GM18511 (cell line): ENCODE data around the gene SDK2.
A peak's percentile ranks its signal among the peaks of the same experiment; 100 is the strongest.

Experiments
- ATAC-seq: cut with Tn5 transposase; IDR thresholded peaks from one replicate; pipeline ENCODE4 v1.9.1; 2021; ENCODE audit warnings: mild to moderate bottlenecking, moderate library complexity; ENCODE audit not compliant: unreplicated experiment

Gene SDK2

DNA sequence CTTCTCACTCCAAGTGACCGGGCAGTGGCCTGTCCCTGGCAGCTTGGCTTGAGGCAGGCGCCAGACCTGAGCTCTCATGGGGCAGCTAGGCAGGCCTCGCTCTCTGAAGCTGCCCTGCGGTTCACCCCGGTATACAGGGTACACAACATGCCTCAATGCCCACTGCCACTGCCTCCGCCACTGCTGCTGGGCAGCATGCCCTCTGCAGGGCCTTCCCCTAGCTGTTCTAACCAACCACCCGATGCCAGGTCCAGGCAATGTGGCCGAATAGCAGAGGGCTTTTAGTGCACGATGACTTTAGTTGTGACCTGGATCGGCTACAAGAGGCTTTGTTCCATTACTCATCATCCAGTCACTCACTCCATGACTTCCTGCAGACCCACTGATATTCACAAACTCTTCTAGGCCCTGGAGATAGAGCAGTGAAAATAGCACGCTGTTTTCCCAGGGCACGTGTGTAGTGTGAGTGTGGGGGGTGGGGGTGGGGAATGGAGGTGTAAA, 352.2 kb downstream of the SDK2 start:
- no peak for ATAC-seq

DNA sequence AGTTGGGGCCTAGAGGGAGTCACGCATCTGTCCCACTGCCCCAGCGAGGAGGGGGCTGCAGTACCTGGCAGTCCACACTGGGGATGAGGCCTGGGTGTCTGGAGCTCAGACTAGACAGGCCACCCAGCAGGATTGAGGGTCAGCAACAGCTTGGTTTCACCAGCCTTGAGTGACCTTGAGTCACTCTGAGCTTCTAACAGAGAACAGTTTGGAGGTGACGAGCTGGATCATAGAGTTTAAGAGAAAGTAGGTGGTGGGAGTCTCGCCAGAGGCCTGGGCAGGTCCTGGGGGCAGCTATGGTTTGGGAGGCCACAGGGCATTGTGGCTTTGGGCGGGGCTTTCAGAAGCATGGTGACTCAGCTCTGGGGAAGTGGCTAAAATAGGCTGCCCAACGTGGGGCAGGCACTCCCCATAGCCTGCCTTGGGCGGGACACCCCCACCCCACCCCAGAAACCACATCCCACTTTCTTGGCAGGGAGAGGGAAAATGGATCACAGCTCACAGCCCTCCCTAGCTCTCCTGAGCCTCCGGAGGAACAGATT, 352.9 kb downstream of the SDK2 start:
- peak; percentile 95 for ATAC-seq

DNA sequence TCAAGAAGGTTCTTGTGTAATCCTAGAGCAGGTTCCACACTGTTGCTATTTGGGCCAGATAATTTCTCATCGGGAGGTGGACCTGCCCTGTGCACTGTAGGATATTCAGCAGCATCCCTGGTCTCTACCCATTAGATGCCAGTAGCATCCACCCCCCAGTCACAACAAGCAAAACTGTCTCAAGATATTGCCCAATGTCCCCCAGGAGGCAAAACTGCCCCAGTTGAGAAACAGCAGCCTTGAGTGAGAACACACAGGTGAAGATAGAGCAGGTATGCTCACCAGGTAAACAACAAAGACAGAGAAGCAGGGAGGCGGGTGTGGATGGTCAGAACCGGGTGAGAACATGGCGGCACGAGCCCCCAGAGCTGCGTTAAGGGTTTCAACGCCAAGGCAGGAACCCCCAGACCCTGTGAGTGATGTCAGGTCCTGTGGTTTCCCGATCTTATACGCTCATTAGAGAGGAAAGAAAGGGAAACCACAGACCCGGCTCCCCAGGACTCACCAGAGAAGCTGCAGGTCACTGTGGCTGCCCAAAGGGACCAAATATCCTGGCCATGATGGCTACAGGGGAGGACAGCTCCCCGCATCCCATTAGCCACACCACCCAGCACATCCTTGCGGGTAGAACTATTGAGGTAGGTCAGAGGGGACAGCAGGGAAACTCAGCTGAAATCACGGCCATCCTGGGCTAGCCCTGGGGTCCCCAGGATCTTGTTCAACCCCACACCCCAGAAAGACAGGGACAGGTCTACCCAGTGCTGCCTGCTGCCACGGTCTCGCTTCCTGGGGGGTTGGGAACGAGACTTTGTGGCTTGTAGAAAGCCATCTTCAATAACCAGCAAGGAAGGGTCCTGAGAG, 353.6 kb downstream of the SDK2 start:
- ATAC-seq = peak; percentile 63

DNA sequence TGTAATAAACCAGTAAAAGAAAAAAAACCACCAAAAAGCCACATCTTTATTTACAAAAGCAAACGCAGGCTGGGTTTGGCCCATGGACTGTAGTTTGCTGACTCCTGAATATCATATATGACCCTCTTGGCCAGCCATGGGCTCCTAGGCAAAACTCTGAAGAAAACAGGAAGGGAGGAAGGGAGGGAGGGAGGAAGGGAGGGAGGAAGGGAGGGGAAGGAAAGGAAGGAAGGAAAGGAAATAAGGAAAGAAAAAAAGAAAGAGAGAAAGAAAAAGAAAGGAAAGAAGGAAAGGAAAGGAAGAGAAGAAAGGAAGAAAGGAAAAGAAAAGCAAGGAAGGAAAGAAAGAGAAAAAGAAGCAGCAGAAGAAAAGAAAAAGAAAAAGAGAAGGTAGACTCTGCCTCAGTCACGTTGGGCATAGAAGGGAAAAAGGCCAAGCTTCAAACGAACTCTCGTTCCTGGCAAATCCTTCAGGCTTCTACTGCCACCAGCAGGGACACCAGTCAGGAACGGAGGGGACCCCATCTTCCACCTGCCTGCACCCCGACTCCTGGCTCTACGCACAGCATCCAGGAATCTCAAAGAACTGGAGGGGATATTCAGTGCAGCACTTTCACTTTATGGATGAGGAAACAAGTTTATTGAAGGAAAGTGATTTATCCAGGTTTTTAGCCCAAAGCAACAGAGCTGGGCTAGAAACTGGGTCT, 354.5 kb downstream of the SDK2 start:
- ATAC-seq = no peak

DNA sequence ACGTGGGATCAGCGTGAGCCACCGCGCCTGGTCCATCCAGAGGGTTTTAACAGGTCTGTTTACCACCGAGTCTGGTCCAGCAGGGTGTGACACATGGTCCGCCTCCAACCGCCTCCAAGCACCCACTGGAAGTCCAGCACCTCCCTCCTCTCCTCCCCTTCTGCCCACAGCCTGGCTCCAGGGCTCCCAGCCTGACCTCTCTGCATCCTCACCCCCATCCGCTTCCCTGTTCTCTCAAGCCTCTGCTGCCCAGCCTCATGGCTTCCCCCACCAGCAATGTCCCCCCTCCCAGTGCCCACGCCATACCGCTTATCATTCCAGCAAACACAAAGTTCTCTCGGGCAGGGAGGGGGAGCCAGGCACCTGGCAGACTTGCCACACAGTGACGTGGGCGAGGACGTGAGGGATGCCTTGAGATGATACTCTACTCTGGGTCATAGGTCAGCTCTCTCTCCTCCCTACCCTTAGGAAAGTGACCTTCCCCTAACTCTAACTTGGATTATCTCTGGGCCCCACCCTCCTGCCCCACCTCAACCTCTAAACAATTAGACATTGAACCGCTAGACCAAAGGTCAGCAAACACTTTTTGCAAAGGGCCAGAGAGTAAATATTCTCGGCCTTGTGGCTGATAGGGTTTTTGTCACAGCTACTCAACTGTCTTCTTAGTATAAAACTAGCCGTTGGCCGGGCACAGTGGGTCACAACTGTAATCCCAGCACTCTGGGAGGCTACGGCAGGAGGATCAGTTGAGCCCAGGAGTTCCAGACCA, 355.5 kb downstream of the SDK2 start:
- no peak for ATAC-seq

DNA sequence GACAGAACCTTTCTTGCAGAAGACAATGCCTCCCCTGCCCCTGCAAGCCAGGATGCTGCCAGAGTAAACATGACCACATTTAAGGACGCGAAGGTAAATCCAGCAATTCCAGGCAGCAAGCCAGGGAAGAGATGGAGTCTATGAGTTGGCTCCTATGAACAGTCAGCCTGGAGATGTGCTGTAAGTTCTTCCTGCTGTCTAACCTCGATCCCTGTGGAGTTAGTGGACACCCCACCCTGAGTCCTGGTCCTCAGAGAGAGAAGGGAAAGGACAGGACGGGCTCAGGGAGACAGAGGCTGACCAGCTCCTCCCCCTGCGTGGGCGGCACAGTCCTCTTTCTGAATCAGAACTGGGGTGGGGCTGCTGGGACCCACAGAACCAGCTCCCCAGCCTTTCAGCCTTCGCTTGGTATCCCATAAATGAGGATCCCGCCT, 357.4 kb downstream of the SDK2 start:
- no peak for ATAC-seq

DNA sequence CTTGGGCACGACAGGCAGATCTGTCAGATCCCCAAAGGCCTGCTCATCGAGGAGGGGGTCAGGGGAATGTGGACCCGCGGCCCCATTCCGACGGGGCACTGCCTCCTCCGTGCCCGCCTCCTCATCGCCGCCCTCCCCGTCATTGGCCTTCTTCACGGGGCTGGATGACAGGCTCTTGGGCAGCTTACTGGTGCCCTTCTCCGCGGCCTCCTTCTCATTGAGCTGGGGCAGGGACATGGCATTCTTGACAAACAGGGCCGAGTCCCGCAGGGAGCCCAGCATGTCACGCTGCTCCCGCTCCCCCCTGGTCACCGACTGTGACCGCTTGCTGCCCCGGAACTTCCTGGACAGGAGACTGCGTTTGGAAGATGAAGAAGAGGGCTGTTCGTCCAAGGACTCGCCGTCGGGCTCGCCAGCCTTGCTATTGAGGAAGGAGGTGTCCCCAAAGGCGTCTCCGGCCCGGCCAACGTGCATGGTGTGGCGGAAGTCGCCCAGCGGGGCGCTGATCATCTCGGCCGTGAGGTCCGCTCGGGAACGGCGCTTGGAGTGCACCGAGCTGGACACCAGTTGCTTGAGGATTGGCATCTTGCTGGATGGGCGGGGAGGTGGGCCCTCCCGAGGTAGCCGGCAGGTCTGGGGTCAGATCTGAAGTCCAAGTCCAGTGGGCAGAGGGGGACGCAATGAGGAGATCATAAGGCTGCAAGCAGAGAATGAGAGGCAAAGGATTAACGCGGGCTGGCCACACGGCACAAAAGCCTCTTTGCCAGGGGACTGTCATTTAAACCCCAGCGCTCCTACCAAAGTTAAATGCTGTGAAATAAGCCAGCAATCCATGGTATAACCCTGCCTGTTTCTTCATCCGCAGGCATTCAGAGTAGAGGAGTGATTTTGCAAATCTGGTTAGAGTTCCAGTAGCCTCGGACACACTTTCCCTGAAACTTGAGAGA, 358.1 kb downstream of the SDK2 start:
- no peak for ATAC-seq

DNA sequence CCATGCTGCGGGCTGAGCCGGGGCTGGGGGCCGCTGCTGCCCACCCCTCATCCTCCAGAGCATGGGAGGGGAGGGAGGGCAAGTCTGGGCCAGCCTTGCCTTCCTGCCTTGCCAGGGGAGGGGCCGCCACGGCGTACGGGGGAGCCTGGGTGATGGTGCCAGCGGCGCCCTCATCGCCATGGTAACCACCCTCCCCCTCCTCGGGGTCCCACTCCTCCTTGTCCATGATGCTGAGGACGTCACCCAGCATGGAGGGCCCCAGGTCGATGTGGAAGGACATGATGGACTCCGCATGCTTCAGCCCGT, 358.7 kb downstream of the SDK2 start:
- no peak for ATAC-seq

DNA sequence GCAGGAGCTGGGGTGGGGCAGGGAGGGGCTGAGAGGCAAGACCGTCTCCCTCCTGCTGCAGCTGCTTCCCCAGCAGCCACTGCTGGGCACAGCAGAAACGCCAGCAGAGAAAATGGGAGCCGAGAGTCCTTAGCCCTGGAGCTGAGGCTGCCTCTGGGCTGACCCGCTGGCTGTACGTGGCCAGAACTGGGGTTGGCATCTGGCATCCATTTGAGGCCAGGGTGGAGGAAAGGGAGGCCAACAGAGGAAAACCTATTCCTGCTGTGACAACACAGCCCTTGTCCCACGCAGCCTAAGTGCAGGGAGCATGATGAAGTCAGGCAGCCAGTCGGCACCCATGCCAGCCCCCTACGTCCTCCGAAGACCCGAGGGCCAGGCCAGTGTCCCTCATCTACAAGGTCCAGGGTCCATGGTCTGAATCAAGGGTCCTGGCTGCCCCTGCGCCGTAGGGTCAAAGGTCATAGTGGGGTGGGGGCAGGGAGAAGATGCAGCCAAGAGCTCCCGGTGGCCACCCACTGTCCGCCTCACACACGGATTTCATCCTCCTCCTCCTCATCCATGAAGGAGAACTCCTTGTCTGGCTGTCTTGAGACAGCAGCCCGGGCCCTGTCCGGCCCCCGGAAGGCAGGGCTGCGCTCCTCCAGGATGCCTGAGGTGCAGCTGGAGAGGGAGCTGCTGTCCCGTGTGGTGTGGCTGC, 359.2 kb downstream of the SDK2 start:
- no peak for ATAC-seq
